PC-9 (cell line): ENCODE measurements around the gene DOCK3. TPM values are rescaled to one million over a fixed set of nuclear protein-coding genes. Genes with fewer than 3 reads are reported as not detected.

Source experiments
- BruUV-seq: library from RNA; stranded (reverse); fragments of 400-500 nt; replicated peaks from 2 replicates; lab custom pipeline; 2021; lab: Mats Ljungman, UMichigan
- CTCF ChIA-PET: fragments of 300-600 bp; sonication (Branson Sonifier 250); formaldehyde crosslinking; loops from one replicate; lab custom pipeline; 2022; ENCODE audit warnings: antibody characterized with exemption; lab: Charles Lee
- POLR2A ChIA-PET: fragments of 300-600 bp; sonication (Branson Sonifier 250); formaldehyde crosslinking; loops from one replicate; lab custom pipeline; 2022; ENCODE audit warnings: antibody characterized with exemption; ENCODE audit not compliant: unreplicated experiment; lab: Charles Lee
- DNase-seq, 2 experiments: peaks; one replicate each; pipeline versions ENCODE4 v3.0.0 to v3.0.0-alpha.2; 2015 to 2022; ENCODE audit warnings: mixed read lengths in 1 of 2
- H2AFZ ChIP-seq: fragments of 200-600 bp; sonication (generic); 2 replicates; pipeline ENCODE4 v1.8.1; 2017; ENCODE audit warnings: antibody characterized with exemption
- H3F3A ChIP-seq: fragments of 200-600 bp; sonication (generic); 2 replicates; pipeline ENCODE4 v1.8.1; 2017; ENCODE audit warnings: antibody characterized with exemption, mild to moderate bottlenecking, low read depth; ENCODE audit not compliant: insufficient read depth
- H3K27ac ChIP-seq: fragments of 200-600 bp; sonication (generic); 2 replicates; pipeline ENCODE4 v1.6.1; 2016; ENCODE audit warnings: mixed run types
- H3K27me3 ChIP-seq: fragments of 200-600 bp; sonication (generic); 2 replicates; pipeline ENCODE4 v1.6.1; 2016; ENCODE audit warnings: low read depth, mixed run types; ENCODE audit not compliant: insufficient read depth
- H3K36me3 ChIP-seq: fragments of 200-600 bp; sonication (generic); 2 replicates; pipeline ENCODE4 v1.6.1; 2016; ENCODE audit warnings: low read depth, mixed run types
- H3K4me1 ChIP-seq: fragments of 200-600 bp; sonication (generic); replicated peaks from 2 replicates; pipeline ENCODE4 v1.6.1; 2016; ENCODE audit warnings: mixed run types; ENCODE audit not compliant: insufficient read depth
- H3K4me2 ChIP-seq: fragments of 200-600 bp; sonication (generic); 2 replicates; pipeline ENCODE4 v1.6.1; 2017; ENCODE audit warnings: mixed run types
- H3K4me3 ChIP-seq: fragments of 200-600 bp; sonication (generic); 2 replicates; pipeline ENCODE4 v1.6.1; 2016; ENCODE audit warnings: mixed run types
- H3K79me2 ChIP-seq: fragments of 200-600 bp; sonication (generic); 2 replicates; pipeline ENCODE4 v1.6.1; 2017; ENCODE audit warnings: low read depth, mixed run types
- H3K9me2 ChIP-seq: fragments of 200-600 bp; sonication (generic); 2 replicates; pipeline ENCODE4 v1.8.1; 2017; ENCODE audit warnings: mild to moderate bottlenecking; ENCODE audit not compliant: insufficient read depth
- H3K9me3 ChIP-seq: fragments of 200-600 bp; sonication (generic); 2 replicates; pipeline ENCODE4 v1.8.1; 2016; ENCODE audit warnings: low read depth; ENCODE audit not compliant: insufficient read depth
- H4K20me1 ChIP-seq: fragments of 200-600 bp; sonication (generic); 2 replicates; pipeline ENCODE4 v1.8.1; 2017; ENCODE audit not compliant: insufficient read depth
- CTCF ChIP-seq: fragments of 200-600 bp; sonication (generic); conservative IDR thresholded peaks from 2 replicates; pipeline ENCODE4 v1.6.1; 2017; ENCODE audit warnings: mixed run types, antibody characterized with exemption, mild to moderate bottlenecking, moderate library complexity
- EZH2 ChIP-seq: fragments of 200-600 bp; sonication (generic); IDR thresholded peaks from 2 replicates; pipeline ENCODE4 v1.8.0; 2017; ENCODE audit warnings: antibody characterized with exemption, low read depth
- intact Hi-C: fragments of 100-400 bp; cut with micrococcal nuclease; formaldehyde crosslinking; loops from one replicate; pipeline ENCODE4 v1.10.0; 2022; ENCODE audit not compliant: unreplicated experiment
- total RNA-seq: library from RNA; stranded (reverse); gene quantifications from 2 replicates; pipeline ENCODE4 v1.2.3, GENCODE V29; 2021

DOCK3 gene
- total RNA-seq, 1 experiment from 2014 or later, result 16.9 TPM

- Histone ChIP-seq H3K9me2 (no peaks in the 10 kb centered on the region), H3K27ac (no peak overlapping the region), H3K79me2 (peaks cover 67% of the 10 kb centered on the region), H3K27me3 (no peaks in the 10 kb centered on the region), H3K4me2 (peak overlapping the region; percentile 77), H3F3A (peaks cover 52% of the 10 kb centered on the region), H3K4me1 (peaks cover 50% of the 10 kb centered on the region), H3K36me3 (peaks cover 44% of the 10 kb centered on the region), H3K9me3 (no peaks in the 10 kb centered on the region), H3K4me3 (peak overlapping the region; percentile 51; the same call in 1 of the 2 replicates), H4K20me1 (peaks cover 19% of the 10 kb centered on the region), H2AFZ (no peak overlapping the region)
- BruUV-seq, result TSS peak; percentile 24
- DNase-seq, result no peak
- CTCF ChIA-PET, result interaction anchor here (0.6 to 0.7 kb wide), 2 partner anchors 86 to 109 kb away, joined by 3 read pairs; partner anchors contain the start of gene DCAF1
- POLR2A ChIA-PET, result no interaction called here
- intact Hi-C loops, result loop anchor here (1.0 kb wide), 2 partner anchors 110 to 292 kb away; partner anchors contain the start of gene DCAF1
- TF ChIP-seq EZH2 (no peak), CTCF (peak; percentile 62; the same call in 1 of the 2 replicates)
Observed at GRCh38 chr3:51390246-51391074, 715.7 kb downstream of the DOCK3 start.

DNA sequence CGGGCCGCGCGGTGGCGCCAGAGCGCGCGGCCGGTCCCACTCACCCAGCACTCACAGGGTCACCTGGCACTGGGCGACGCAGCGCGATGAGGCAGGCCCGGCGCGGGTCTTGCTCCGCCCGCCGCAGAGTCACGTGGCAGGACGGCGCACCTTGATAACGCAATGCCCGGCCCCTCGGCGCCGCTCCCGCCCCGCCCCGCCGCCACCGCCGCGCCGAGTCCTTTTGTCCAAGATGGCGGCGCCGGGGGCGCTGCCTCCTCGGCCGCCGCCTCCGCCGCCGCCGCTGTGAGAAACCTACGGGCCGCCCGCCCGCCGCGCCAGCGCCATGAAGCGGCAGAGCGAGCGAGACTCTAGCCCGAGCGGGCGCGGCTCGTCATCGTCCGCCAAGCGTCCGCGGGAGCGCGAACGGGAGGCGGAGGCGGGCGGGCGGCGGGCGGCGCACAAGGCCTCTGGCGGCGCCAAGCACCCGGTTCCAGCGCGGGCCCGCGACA lies 716.4 kb downstream of the DOCK3 start, which contains the start of gene RBM15B:
Gene RBM15B (plus strand): TSS at position 211 of the 491 bp plus-strand sequence. CDS start 115 bp downstream, at position 326.
- H3K4me1 ChIP-seq, result peaks cover 50% of the 10 kb centered on the region
- DNase-seq, result peak; percentile 79 to 97
- H3F3A ChIP-seq, result peaks cover 59% of the 10 kb centered on the region
- H3K9me2 ChIP-seq, result no peaks in the 10 kb centered on the region
- ChIA-PET POLR2A (no interaction called here), CTCF (no interaction called here)
- intact Hi-C loops, result loop anchor here (1.0 kb wide), 2 partner anchors 109 to 291 kb away; partner anchors contain the start of gene DCAF1
- no peaks in the 10 kb centered on the region for H3K27me3 ChIP-seq
- peak within 1 kb of the TSS; percentile 60; the same call in 1 of the 2 replicates for H2AFZ ChIP-seq
- H3K27ac ChIP-seq, result peak within 1 kb of the TSS; percentile 41
- BruUV-seq, result no TSS peak
- peaks cover 44% of the 10 kb centered on the region for H3K36me3 ChIP-seq
- H3K4me3 ChIP-seq, result peak within 1 kb of the TSS; percentile 68
- H3K79me2 ChIP-seq, result peaks cover 60% of the 10 kb centered on the region
- peak within 1 kb of the TSS; percentile 80 for H3K4me2 ChIP-seq
- peaks cover 23% of the 10 kb centered on the region for H4K20me1 ChIP-seq
- H3K9me3 ChIP-seq, result no peaks in the 10 kb centered on the region
- TF ChIP-seq EZH2 (no peak), CTCF (no peak; the same call in 1 of the 2 replicates)

DNA sequence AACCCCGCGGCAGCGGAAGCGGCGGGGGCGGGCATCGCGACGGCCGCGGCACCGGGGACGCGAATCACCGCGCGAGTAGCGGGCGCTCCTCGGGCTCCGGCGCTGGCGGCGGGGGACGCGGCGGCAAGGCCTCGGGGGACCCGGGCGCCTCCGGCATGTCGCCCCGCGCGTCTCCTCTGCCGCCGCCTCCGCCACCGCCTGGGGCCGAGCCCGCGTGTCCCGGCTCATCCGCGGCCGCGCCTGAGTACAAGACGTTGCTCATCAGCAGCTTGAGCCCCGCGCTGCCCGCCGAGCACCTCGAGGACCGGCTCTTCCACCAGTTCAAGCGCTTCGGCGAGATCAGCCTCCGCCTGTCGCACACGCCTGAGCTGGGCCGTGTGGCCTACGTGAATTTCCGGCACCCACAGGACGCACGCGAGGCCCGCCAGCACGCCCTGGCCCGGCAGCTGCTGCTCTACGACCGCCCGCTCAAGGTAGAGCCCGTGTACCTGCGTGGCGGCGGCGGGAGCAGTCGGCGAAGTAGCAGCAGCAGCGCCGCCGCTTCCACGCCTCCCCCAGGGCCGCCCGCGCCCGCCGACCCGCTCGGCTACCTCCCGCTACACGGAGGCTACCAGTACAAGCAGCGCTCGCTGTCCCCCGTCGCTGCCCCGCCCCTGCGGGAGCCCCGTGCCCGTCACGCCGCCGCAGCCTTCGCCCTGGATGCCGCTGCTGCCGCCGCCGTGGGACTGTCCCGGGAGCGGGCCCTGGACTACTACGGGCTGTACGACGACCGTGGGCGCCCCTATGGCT lies 717.0 kb downstream of the DOCK3 start:
- Histone ChIP-seq H3K4me1 (peaks cover 44% of the 10 kb centered on the region), H3K4me3 (peak overlapping the region; percentile 68), H3K4me2 (peak overlapping the region; percentile 80), H3K36me3 (peaks cover 44% of the 10 kb centered on the region), H4K20me1 (peaks cover 23% of the 10 kb centered on the region), H3K27ac (peak overlapping the region; percentile 41), H3K27me3 (no peaks in the 10 kb centered on the region), H3K9me2 (no peaks in the 10 kb centered on the region), H2AFZ (peak overlapping the region; percentile 60; the same call in 1 of the 2 replicates), H3K9me3 (no peaks in the 10 kb centered on the region), H3K79me2 (peaks cover 54% of the 10 kb centered on the region), H3F3A (peaks cover 63% of the 10 kb centered on the region)
- DNase-seq, result peak in 1 of 2 experiments; percentile 31
- intact Hi-C loops, result loop anchor here (1.0 kb wide), 2 partner anchors 109 to 291 kb away; partner anchors contain the start of gene DCAF1
- ChIA-PET POLR2A (no interaction called here), CTCF (no interaction called here)
- BruUV-seq, result no TSS peak
- TF ChIP-seq CTCF (no peak), EZH2 (no peak)
